GM12875 (cell line): Measurements from ENCODE around the gene PAK2.
"Not testable (repeated sequence)": the region's sequence is repeated elsewhere in the genome, so short reads cannot be mapped to it uniquely, and the experiment has no call there.

Experiments used
- H3K4me3 ChIP-seq: one replicate; pipeline ENCODE4 v1.5.1; 2011; ENCODE audit warnings: low read depth, low read length, control low read depth
- CTCF ChIP-seq: IDR thresholded peaks from 2 replicates; pipeline ENCODE4 v1.5.1; 2011; ENCODE audit warnings: low read depth, mild to moderate bottlenecking, control low read depth, inconsistent platforms, low read length, moderate library complexity, borderline replicate concordance; ENCODE audit not compliant: insufficient read depth

The PAK2 gene

GRCh38 chr3:196849180-196849741, 109.6 kb downstream of the PAK2 start:
- TF ChIP-seq CTCF = no peak
- H3K4me3 ChIP-seq = no peak overlapping the region

GRCh38 chr3:196863000-196863399, 123.3 kb downstream of the PAK2 start:
- H3K4me3 ChIP-seq = not testable (repeated sequence)

GRCh38 chr3:196867155-196867506, 127.5 kb downstream of the PAK2 start:
- H3K4me3 ChIP-seq = peak overlapping the region; percentile 57
- TF ChIP-seq CTCF = no peak

GRCh38 chr3:196867507-196868296, 128.0 kb downstream of the PAK2 start, which contains the start of gene SENP5:
TSS of gene SENP5 (plus strand) at chr3:196867920. CDS start at chr3:196885182, 17,262 bp downstream.
- no peak for TF ChIP-seq CTCF
- peak within 1 kb of the TSS; percentile 91 for H3K4me3 ChIP-seq

- H3K4me3 ChIP-seq = peak overlapping the region; percentile 91
- no peak for TF ChIP-seq CTCF
Measured at GRCh38 chr3:196868297-196868661, 128.6 kb downstream of the PAK2 start.

- TF ChIP-seq CTCF = no peak
- H3K4me3 ChIP-seq = no peak overlapping the region
Measured at GRCh38 chr3:196872316-196872715, 132.7 kb downstream of the PAK2 start.

GRCh38 chr3:196874511-196875094, 134.9 kb downstream of the PAK2 start:
- not testable (repeated sequence) for H3K4me3 ChIP-seq

- TF ChIP-seq CTCF = no peak
- no peak overlapping the region for H3K4me3 ChIP-seq
Measured at GRCh38 chr3:196875258-196875657, 135.6 kb downstream of the PAK2 start.
